H1 (cell line): Measurements from ENCODE around the gene SEC22C. TPM values are rescaled to one million over a fixed set of nuclear protein-coding genes. Genes with fewer than 3 reads are reported as not detected.
A peak's percentile ranks its signal among the peaks of the same experiment; 100 is the strongest.

Source experiments
- CREB1 ChIP-seq: IDR thresholded peaks from 2 replicates; pipeline ENCODE4 v1.6.1; 2012; ENCODE audit warnings: inconsistent platforms
- CTCF ChIP-seq, 3 experiments: IDR thresholded peaks; 1 replicate in 2 of 3; 2 replicates in 1 of 3; pipeline versions ENCODE4 v1.5.1 to v1.6.1; 2011; ENCODE audit warnings: low read length in 3 of 3, mild to moderate bottlenecking in 3 of 3, inconsistent platforms in 2 of 3, low read depth in 1 of 3, moderate library complexity in 1 of 3; ENCODE audit not compliant: insufficient read depth in 1 of 3; ENCODE audit errors: control extremely low read depth in 1 of 3
- E2F6 ChIP-seq: IDR thresholded peaks from 2 replicates; pipeline ENCODE4 v1.6.1; 2012; ENCODE audit warnings: inconsistent platforms
- EZH2 ChIP-seq: fragments of 200-600 bp; sonication (generic); IDR thresholded peaks from 2 replicates; pipeline ENCODE4 v1.7.1; 2012; ENCODE audit warnings: low read depth, mild to moderate bottlenecking, moderate library complexity, low read length, inconsistent platforms; ENCODE audit not compliant: severe bottlenecking
- RAD21 ChIP-seq, 2 experiments: IDR thresholded peaks in 1 of 2; conservative IDR thresholded peaks in 1 of 2; 2 replicates each; pipeline ENCODE4 v1.6.1; 2011; ENCODE audit warnings: low read depth in 2 of 2, low read length in 2 of 2, improper control_type of control experiment in 1 of 2, inconsistent platforms in 1 of 2, mild to moderate bottlenecking in 1 of 2, moderate library complexity in 1 of 2
- polyA plus RNA-seq, 7 experiments: library from polyadenylated mRNA; depleted of rRNA in 3 of 7; stranded (reverse) in 5 of 7; unstranded in 2 of 7; fragments of >200 nt in 5 of 7; fragments of 200-250 nt in 2 of 7; gene quantifications; 1 replicate in 5 of 7; 2 replicates in 1 of 7; 4 replicates in 1 of 7; pipeline versions ENCODE4 v1.2.1 to v1.2.3, GENCODE V29; 2011 to 2013; ENCODE audit warnings: missing spikeins in 2 of 7, mixed read lengths in 2 of 7
- total RNA-seq: library from RNA; stranded (reverse); fragmentation: NEBNext Ultra II Directional; extraction: Animal tissue kit (Norgen Biotek cat#: 25700); gene quantifications from 2 replicates; pipeline ENCODE4 v1.2.1, GENCODE V29; 2021

The SEC22C gene
- total and polyA plus RNA-seq, 2 of the 8 experiments (the other 6 are each of a cell fraction or from before 2014, with no cell fraction given) = 23.4 to 38.3 TPM

- peak; percentile 71 to 89 (median 78) for TF ChIP-seq CTCF (IDR thresholded peaks at IDR 0.05; ENCODE audit: control extremely low read depth in 1 of 3, insufficient read depth in 1 of 3, low read depth in 1 of 3, low read length in 3 of 3)
- 0 out of 2 replicates have a peak, but pooled peaks have one; percentile 19 for TF ChIP-seq CREB1
- TF ChIP-seq E2F6 = no peak
- peak; percentile 77 to 79 for TF ChIP-seq RAD21 (IDR thresholded peaks at IDR 0.05 in 1 of 2, conservative IDR thresholded peaks at IDR 0.05 in 1 of 2; ENCODE audit: low read depth in 2 of 2, low read length in 2 of 2)
- TF ChIP-seq EZH2 = no peak
Measured at GRCh38 chr3:42572278-42572677, 9.5 kb downstream of the SEC22C start (continued).
